Type B pancreatic cell (in vitro differentiated cells): ENCODE data around the gene CAMK1D. TPM values are rescaled to one million over a fixed set of nuclear protein-coding genes. Genes with fewer than 3 reads are reported as not detected.

Source experiments
- DNase-seq: peaks from one replicate; pipeline ENCODE4 v3.0.0; 2021; ENCODE audit warnings: mixed read lengths; ENCODE audit not compliant: unreplicated experiment; ENCODE audit errors: extremely low spot score
- H3K27ac Mint-ChIP-seq: 2 replicates; pipeline ENCODE4 v1.8.0; 2021; ENCODE audit warnings: mild to moderate bottlenecking, mixed read lengths
- H3K27me3 Mint-ChIP-seq: 2 replicates; pipeline ENCODE4 v1.8.0; 2021; ENCODE audit warnings: mixed read lengths
- H3K36me3 Mint-ChIP-seq: 2 replicates; pipeline ENCODE4 v1.8.0; 2021; ENCODE audit warnings: mixed read lengths
- H3K4me1 Mint-ChIP-seq: one replicate; pipeline ENCODE4 v1.8.0; 2021; ENCODE audit warnings: mixed read lengths; ENCODE audit not compliant: unreplicated experiment
- H3K4me3 Mint-ChIP-seq: 2 replicates; pipeline ENCODE4 v1.8.0; 2021; ENCODE audit warnings: mild to moderate bottlenecking, mixed read lengths
- H3K9me3 Mint-ChIP-seq: 2 replicates; pipeline ENCODE4 v1.8.0; 2021; ENCODE audit warnings: mixed read lengths
- total RNA-seq: library from RNA; stranded (reverse); gene quantifications from 2 replicates; pipeline ENCODE4 v1.2.1, GENCODE V29; 2021; ENCODE audit warnings: low replicate concordance
- TF ChIP-seq, protein P1 (sequence below): fragments of 200-600 bp; sonication (generic); conservative IDR thresholded peaks from 2 replicates; pipeline ENCODE4 v1.5.0; 2021; ENCODE audit warnings: antibody characterized with exemption, mild to moderate bottlenecking

CAMK1D gene
- total RNA-seq, 1 donor from 2014 or later: 12.2 TPM

DNA sequence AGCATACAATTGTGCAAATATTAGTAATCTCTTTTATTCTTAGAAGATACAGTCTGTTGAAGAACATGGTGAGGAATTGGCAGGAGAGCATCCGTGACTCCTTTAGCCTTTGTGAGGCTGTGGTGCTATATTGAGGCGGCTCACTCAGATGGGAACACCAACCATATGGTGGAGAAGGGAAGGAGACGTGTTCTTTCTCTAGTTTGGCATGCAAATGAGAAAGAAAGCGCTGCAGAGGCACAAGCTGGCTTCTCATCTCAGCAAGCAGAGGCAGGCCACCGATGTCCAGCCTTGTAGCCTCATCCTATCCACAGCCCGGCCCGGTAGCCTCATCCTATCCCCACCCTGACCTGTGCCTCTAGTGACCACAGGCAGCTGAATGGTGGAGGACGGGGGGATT, 288.3 kb downstream of the CAMK1D start:
- Mint-ChIP-seq H3K27ac (peak overlapping the region; percentile 70), H3K9me3 (no peaks in the 10 kb centered on the region), H3K4me1 (peaks cover 27% of the 10 kb centered on the region), H3K36me3 (no peaks in the 10 kb centered on the region), H3K27me3 (no peaks in the 10 kb centered on the region), H3K4me3 (no peak overlapping the region)
- DNase-seq: no peak
- TF ChIP-seq, protein P1, sequence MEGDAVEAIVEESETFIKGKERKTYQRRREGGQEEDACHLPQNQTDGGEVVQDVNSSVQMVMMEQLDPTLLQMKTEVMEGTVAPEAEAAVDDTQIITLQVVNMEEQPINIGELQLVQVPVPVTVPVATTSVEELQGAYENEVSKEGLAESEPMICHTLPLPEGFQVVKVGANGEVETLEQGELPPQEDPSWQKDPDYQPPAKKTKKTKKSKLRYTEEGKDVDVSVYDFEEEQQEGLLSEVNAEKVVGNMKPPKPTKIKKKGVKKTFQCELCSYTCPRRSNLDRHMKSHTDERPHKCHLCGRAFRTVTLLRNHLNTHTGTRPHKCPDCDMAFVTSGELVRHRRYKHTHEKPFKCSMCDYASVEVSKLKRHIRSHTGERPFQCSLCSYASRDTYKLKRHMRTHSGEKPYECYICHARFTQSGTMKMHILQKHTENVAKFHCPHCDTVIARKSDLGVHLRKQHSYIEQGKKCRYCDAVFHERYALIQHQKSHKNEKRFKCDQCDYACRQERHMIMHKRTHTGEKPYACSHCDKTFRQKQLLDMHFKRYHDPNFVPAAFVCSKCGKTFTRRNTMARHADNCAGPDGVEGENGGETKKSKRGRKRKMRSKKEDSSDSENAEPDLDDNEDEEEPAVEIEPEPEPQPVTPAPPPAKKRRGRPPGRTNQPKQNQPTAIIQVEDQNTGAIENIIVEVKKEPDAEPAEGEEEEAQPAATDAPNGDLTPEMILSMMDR: no peak

DNA sequence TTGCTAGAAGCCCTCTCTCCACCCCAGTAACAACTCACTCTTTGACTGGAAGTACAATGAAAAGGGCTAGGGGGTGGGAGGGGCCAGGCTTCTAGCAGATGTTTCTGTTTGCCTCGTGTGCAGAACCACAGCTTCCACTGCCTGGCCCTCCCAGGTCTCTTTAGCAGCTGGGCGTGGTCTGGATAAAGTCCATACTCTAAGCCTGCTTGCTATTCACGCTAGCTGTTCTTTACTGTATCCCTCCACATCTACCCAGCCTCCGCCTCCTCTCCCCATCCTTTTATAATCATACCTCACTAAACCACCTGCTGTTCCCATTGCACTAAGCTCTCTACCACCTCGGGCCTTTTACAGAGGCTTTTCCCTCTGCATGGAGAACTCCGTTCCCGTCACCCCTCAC, 288.8 kb downstream of the CAMK1D start:
- Mint-ChIP-seq H3K4me1 (peaks cover 23% of the 10 kb centered on the region), H3K27ac (peak overlapping the region; percentile 70), H3K36me3 (no peaks in the 10 kb centered on the region), H3K27me3 (no peaks in the 10 kb centered on the region), H3K4me3 (no peak overlapping the region), H3K9me3 (no peaks in the 10 kb centered on the region)
- TF ChIP-seq, protein P1: no peak
- DNase-seq: no peak

DNA sequence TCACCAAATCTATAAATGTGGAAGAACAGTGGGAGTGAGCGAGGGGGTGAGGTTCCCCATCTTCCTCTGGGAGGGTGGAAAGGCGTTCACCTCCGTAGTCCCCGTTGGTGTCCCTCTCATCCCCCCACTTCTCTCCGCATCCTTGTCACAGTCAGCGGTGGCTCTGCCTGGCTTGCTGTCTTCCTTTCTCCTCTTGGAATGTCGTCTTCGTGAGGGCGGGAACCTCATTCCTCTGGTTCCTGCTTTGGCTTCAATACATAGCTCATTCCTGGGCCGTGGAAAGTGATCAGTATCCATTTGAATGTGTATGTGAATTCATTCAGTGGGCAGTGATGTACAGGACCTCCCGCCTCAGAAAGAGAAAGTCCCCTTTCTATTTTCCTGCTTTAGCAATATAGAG, 289.4 kb downstream of the CAMK1D start:
- H3K9me3 Mint-ChIP-seq: no peaks in the 10 kb centered on the region
- no peak overlapping the region for H3K27ac Mint-ChIP-seq
- peaks cover 22% of the 10 kb centered on the region for H3K4me1 Mint-ChIP-seq
- H3K27me3 Mint-ChIP-seq: no peaks in the 10 kb centered on the region
- H3K36me3 Mint-ChIP-seq: no peaks in the 10 kb centered on the region
- H3K4me3 Mint-ChIP-seq: no peak overlapping the region
- no peak for DNase-seq
- TF ChIP-seq, protein P1: no peak

DNA sequence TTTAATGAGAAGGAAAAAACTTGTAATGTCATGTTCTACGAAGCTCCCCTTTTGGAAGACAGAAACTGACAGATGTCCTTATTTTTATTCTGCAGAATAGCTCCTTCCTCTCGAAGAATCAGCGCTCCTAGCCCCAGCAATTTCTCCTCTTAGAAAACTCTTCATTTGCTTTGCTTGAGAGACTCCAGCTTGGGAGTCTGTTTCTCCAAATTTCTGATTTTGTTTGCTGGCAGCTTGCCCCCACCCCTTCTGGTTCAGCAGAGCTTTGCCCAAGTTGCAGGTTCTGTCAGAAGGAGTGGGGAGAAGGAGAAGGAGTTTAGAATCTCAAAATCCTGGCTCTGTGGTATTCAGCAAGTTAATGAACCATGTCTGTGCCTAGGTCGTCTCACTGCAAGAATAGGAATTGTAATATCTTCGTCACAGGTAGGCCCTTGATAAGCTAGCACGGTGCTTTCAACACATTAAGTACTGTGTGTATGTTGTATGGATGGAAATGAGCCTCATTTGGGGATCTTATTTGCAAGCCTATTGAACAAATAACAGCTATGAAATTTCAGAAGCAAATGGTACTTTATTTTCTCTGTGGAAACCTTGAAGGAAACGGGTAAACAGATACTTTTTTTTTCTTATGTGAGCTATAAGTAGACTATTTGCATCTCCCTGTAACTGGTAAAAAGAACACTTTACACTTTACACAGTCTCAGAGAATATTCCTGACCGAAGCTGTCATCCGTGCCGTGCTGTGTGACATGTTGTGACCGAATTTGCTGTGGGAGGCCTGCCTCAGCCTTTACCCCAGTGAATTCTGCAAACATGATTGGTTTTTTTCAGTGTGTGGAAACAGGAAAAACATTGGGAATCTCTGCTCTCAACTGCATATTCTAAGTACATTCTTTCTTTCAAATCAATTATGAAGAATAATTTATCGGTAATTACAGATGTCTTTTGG, 290.9 kb downstream of the CAMK1D start:
- Mint-ChIP-seq H3K27me3 (no peaks in the 10 kb centered on the region), H3K36me3 (no peaks in the 10 kb centered on the region), H3K4me1 (peaks cover 19% of the 10 kb centered on the region), H3K4me3 (no peak overlapping the region), H3K9me3 (no peaks in the 10 kb centered on the region), H3K27ac (no peak overlapping the region)
- no peak for DNase-seq
- TF ChIP-seq, protein P1: no peak

DNA sequence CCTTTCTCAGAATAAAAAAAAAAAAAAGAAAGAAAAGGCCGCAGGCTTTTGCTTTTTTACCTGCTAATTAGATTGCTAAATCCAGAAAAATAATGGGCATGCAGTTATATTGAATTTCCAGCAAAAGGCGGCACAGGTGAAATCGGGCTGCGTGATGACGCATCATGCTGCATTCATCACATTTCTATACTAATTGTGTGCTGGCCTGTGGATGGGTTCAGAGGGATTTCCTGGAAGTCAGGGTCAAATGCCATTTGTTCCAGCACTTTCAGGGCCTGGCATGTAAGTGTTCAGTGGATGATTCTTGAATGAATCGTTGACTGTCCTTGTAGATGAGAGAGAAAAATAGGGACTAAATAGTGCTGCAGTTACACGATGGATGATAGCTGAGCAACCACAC, 292.7 kb downstream of the CAMK1D start:
- TF ChIP-seq, protein P1: no peak
- Mint-ChIP-seq H3K4me3 (no peak overlapping the region), H3K4me1 (peaks cover 11% of the 10 kb centered on the region), H3K36me3 (no peaks in the 10 kb centered on the region), H3K27ac (no peak overlapping the region), H3K9me3 (no peaks in the 10 kb centered on the region), H3K27me3 (no peaks in the 10 kb centered on the region)
- no peak for DNase-seq
